Measurements from ENCODE around the gene TAMM41.

TAMM41 gene

DNA sequence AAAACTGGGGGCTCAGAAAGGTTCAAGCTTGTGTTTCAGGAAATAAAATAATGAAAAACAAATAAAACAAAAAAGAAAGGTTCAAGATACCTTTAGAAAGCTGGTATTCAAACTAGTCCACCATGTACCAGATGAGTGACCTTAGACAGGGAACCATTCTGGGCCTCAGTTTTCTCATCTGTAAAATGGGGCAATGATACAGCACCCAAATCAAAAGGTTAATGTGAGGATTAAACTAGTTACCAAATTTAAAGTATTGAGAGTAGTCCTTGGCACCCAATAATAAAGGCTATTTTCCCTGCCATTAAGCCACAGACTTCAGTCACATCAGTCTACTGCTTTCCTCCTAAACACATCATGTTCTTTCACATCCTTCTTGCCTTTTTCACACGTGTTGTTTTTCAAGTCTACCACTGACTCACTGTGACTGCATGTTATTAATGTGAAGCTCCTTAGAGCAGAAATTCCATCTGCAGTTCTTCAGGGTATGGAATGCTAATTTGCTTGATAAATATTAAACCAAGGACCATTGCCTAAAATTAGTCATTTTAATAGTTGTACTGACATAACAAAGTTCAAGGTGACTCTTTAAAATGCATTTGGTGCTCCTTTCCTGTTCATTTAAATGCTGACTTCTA lies 19.9 kb downstream of the TAMM41 start:
- H3K4me3 ChIP-seq (ENCODE audit: low read depth, low read length) = no peak overlapping the region
- no peak for TF ChIP-seq CTCF (IDR thresholded peaks at IDR 0.05; ENCODE audit: insufficient read depth, low read depth, low read length, missing control alignments)
- no peak for DNase-seq (ENCODE audit: low read depth)

GRCh38 chr3:11825301-11825700 lies 21.4 kb downstream of the TAMM41 start:
- H3K4me3 ChIP-seq (ENCODE audit: low read depth, low read length) = no peak overlapping the region
- DNase-seq (ENCODE audit: low read depth) = no peak
- TF ChIP-seq CTCF (IDR thresholded peaks at IDR 0.05; ENCODE audit: insufficient read depth, low read depth, low read length, missing control alignments) = no peak

DNA sequence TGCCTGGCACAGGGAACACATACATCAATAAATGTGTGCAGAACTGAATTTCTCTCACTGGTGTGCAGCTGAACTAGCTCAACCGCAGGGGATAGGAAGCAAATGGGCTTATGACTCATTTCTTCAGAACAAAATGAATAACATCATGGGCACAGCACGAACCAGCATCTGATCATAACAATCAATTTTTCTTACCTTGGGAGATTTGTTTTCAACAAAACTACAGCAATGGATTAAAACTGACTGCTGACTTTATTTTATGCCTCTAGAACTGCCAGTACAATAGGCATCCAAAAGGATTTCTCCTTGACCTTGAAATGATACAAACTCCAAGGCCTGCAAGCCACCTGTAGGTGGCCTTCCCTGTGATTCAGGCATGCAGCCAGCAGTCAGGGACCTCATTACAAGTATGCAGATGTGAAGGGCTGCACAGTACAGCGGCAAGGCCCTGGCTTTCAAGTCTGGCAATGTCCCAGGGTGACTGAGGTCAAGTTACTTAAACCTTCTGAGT lies 26.1 kb downstream of the TAMM41 start:
- DNase-seq (ENCODE audit: low read depth) = peak; percentile 48
- H3K4me3 ChIP-seq (ENCODE audit: low read depth, low read length) = no peak overlapping the region
- no peak for TF ChIP-seq CTCF (IDR thresholded peaks at IDR 0.05; ENCODE audit: insufficient read depth, low read depth, low read length, missing control alignments)

DNA sequence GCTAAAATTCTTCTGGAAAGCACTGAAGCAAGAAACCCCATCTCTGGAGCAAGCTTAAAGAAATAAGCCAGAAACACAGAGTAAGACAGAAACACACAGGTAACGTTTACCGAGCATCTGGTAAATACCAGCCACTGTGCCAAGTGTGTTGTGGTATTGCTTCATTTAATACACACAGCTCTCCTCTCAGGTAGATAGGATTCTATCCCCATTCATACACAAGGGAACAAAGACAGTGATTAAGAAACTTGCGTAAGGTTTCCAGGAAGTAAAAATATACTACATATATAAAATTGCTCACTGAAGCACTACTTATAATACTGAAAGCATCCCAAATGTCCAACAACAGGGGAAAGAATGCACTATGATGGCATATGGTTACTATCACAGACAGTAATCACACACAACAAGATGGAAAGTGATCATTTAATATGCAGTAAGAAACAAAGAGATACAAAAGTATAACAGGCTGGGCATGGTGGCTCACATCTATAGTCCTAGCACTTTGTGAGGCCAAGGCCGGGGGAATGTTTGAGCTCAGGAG lies 27.5 kb downstream of the TAMM41 start:
- no peak overlapping the region for H3K4me3 ChIP-seq (ENCODE audit: low read depth, low read length)
- TF ChIP-seq CTCF (IDR thresholded peaks at IDR 0.05; ENCODE audit: insufficient read depth, low read depth, low read length, missing control alignments) = no peak
- DNase-seq (ENCODE audit: low read depth) = no peak

DNA sequence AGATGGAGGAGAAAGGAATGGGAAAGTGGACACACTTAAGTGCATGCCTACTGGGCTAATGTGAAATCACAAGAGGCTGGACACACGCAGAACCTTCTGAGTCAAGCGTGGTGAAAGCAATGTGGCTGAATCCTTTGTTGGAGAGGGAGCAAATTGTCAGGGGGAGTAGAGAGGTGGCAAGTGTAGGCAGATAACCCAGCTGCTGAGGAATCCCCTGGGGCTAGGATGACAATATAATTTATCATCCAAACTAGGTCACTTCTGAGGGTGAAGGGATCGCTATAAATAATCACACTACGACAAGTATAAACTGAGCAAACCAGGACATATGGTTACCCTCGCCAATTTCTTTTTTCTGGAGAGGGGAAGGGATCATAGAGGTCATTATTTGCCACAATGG lies 28.7 kb downstream of the TAMM41 start:
- TF ChIP-seq CTCF (IDR thresholded peaks at IDR 0.05; ENCODE audit: insufficient read depth, low read depth, low read length, missing control alignments) = no peak
- DNase-seq (ENCODE audit: low read depth) = no peak

DNA sequence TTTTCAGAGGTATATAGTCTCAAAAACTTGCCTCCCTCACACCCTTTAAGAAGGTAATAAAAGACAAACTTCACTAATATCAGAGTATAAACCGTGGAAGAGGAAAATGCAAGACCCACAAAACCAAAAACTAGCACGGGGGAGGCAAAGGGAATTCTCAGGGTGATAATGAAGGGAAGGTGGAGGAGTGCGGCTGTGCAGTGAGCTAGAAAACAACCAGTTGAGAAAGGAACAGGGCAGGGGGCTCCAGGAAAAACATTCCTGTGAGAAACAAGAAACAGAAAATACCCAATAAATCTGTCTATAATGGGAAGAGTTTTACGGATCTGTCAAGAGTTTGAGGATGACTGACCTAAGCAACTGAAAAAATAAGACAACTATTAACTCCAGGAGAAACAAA lies 31.6 kb downstream of the TAMM41 start:
- TF ChIP-seq CTCF (IDR thresholded peaks at IDR 0.05; ENCODE audit: insufficient read depth, low read depth, low read length, missing control alignments) = no peak
- no peak for DNase-seq (ENCODE audit: low read depth)
- no peak overlapping the region for H3K4me3 ChIP-seq (ENCODE audit: low read depth, low read length)

More for the DNA sequence above, 28.7 kb downstream of the TAMM41 start:
- no peak overlapping the region for H3K4me3 ChIP-seq (ENCODE audit: low read depth, low read length)

GRCh38 chr3:11814663-11815062 lies 32.0 kb downstream of the TAMM41 start:
- no peak for DNase-seq (ENCODE audit: low read depth)
- no peak for TF ChIP-seq CTCF (IDR thresholded peaks at IDR 0.05; ENCODE audit: insufficient read depth, low read depth, low read length, missing control alignments)
- H3K4me3 ChIP-seq (ENCODE audit: low read depth, low read length) = no peak overlapping the region

Measured in GM12865 (cell line).